H9 (cell line): ENCODE results near the gene PJVK. TPM values are rescaled to one million over a fixed set of nuclear protein-coding genes. Genes with fewer than 3 reads are reported as not detected.

Experiments used
- DNase-seq: peaks from one replicate; pipeline ENCODE4 v3.0.0-alpha.2; 2017
- H2AFZ ChIP-seq: one replicate; pipeline ENCODE4 v1.6.1; 2013; ENCODE audit warnings: mild to moderate bottlenecking, low read length, control low read depth, moderate library complexity
- H2AK5ac ChIP-seq: 2 replicates; pipeline ENCODE4 v1.6.1; 2013; ENCODE audit warnings: low read length, control low read depth, mixed read lengths; ENCODE audit not compliant: insufficient read length
- H2BK120ac ChIP-seq: one replicate; pipeline ENCODE4 v1.6.1; 2013; ENCODE audit warnings: low read depth, mild to moderate bottlenecking, low read length, control low read depth, inconsistent platforms; ENCODE audit not compliant: poor library complexity, severe bottlenecking
- H2BK12ac ChIP-seq: 2 replicates; pipeline ENCODE4 v1.6.1; 2013; ENCODE audit warnings: low read length, control low read depth, mixed read lengths, low read depth; ENCODE audit not compliant: insufficient read length
- H2BK15ac ChIP-seq: 2 replicates; pipeline ENCODE4 v1.6.1; 2013; ENCODE audit warnings: low read depth, low read length, control low read depth
- H2BK20ac ChIP-seq: one replicate; pipeline ENCODE4 v1.6.1; 2013; ENCODE audit warnings: low read depth, mild to moderate bottlenecking, low read length, control low read depth, inconsistent platforms; ENCODE audit not compliant: poor library complexity, severe bottlenecking
- H2BK5ac ChIP-seq: 2 replicates; pipeline ENCODE4 v1.6.1; 2013; ENCODE audit warnings: low read length, control low read depth, mixed read lengths; ENCODE audit not compliant: insufficient read length
- H3K14ac ChIP-seq: 2 replicates; pipeline ENCODE4 v1.6.1; 2013; ENCODE audit warnings: low read length, control low read depth; ENCODE audit not compliant: insufficient read depth
- H3K18ac ChIP-seq: 2 replicates; pipeline ENCODE4 v1.6.1; 2013; ENCODE audit warnings: low read depth, mild to moderate bottlenecking, mixed read lengths, low read length, control low read depth; ENCODE audit not compliant: insufficient read length
- H3K23ac ChIP-seq: 2 replicates; pipeline ENCODE4 v1.6.1; 2013; ENCODE audit warnings: low read length, control low read depth, mixed read lengths, low read depth; ENCODE audit not compliant: insufficient read length
- H3K23me2 ChIP-seq: 2 replicates; pipeline ENCODE4 v1.6.1; 2013; ENCODE audit warnings: low read depth, mild to moderate bottlenecking, mixed read lengths, low read length, control low read depth; ENCODE audit not compliant: insufficient read length, poor library complexity, severe bottlenecking
- H3K27ac ChIP-seq: 2 replicates; pipeline ENCODE4 v1.5.1; 2013; ENCODE audit warnings: low read length, control low read depth, mixed read lengths, low read depth; ENCODE audit not compliant: insufficient read length
- H3K27me3 ChIP-seq: 2 replicates; pipeline ENCODE4 v1.6.1; 2013; ENCODE audit warnings: low read length, control low read depth, inconsistent platforms; ENCODE audit not compliant: insufficient read depth
- H3K4ac ChIP-seq: 2 replicates; pipeline ENCODE4 v1.6.1; 2013; ENCODE audit warnings: low read depth, mild to moderate bottlenecking, control low read depth, inconsistent platforms, low read length, moderate library complexity
- H3K4me1 ChIP-seq: 2 replicates; pipeline ENCODE4 v1.6.1; 2013; ENCODE audit warnings: low read length, control low read depth, inconsistent platforms; ENCODE audit not compliant: insufficient read depth
- H3K4me2 ChIP-seq: 2 replicates; pipeline ENCODE4 v1.6.1; 2013; ENCODE audit warnings: low read length, control low read depth, mixed read lengths; ENCODE audit not compliant: insufficient read length, insufficient read depth
- H3K56ac ChIP-seq: 2 replicates; pipeline ENCODE4 v1.6.1; 2013; ENCODE audit warnings: low read depth, mild to moderate bottlenecking, mixed read lengths, low read length, control low read depth; ENCODE audit not compliant: insufficient read length
- H3K79me1 ChIP-seq: 2 replicates; pipeline ENCODE4 v1.6.1; 2013; ENCODE audit warnings: low read depth, mild to moderate bottlenecking, moderate library complexity, low read length, control low read depth, inconsistent platforms; ENCODE audit not compliant: insufficient read depth, poor library complexity, severe bottlenecking
- H3K79me2 ChIP-seq: 2 replicates; pipeline ENCODE4 v1.6.1; 2013; ENCODE audit warnings: low read length, control low read depth, inconsistent platforms; ENCODE audit not compliant: insufficient read depth
- H3K9ac ChIP-seq: 2 replicates; pipeline ENCODE4 v1.6.1; 2013; ENCODE audit warnings: low read length, control low read depth, mixed read lengths; ENCODE audit not compliant: insufficient read length; ENCODE audit errors: extremely low read depth
- H3K9me3 ChIP-seq: one replicate; pipeline ENCODE4 v1.6.1; 2013; ENCODE audit warnings: low read depth, low read length, inconsistent platforms; ENCODE audit not compliant: control insufficient read depth
- H3T11ph ChIP-seq: one replicate; pipeline ENCODE4 v1.6.1; 2013; ENCODE audit warnings: mild to moderate bottlenecking, low read length, control low read depth, inconsistent platforms
- H4K20me1 ChIP-seq: one replicate; pipeline ENCODE4 v1.6.1; 2013; ENCODE audit not compliant: control insufficient read depth, insufficient read length, insufficient read depth
- H4K5ac ChIP-seq: 2 replicates; pipeline ENCODE4 v1.6.1; 2013; ENCODE audit warnings: low read depth, mild to moderate bottlenecking, mixed read lengths, low read length, control low read depth; ENCODE audit not compliant: insufficient read length
- H4K8ac ChIP-seq: replicated peaks from 2 replicates; pipeline ENCODE4 v1.6.1; 2013; ENCODE audit warnings: low read length, control low read depth, mixed read lengths, low read depth; ENCODE audit not compliant: insufficient read length
- H4K91ac ChIP-seq: 2 replicates; pipeline ENCODE4 v1.6.1; 2013; ENCODE audit warnings: low read depth, mild to moderate bottlenecking, moderate library complexity, mixed read lengths, low read length, control low read depth; ENCODE audit not compliant: insufficient read length
- H3K27ac Mint-ChIP-seq, 3 experiments: 2 replicates in 2 of 3; 3 replicates in 1 of 3; pipeline ENCODE4 v1.8.0; 2020 to 2021; ENCODE audit warnings: mixed read lengths in 3 of 3, mild to moderate bottlenecking in 1 of 3, moderate library complexity in 1 of 3
- H3K27me3 Mint-ChIP-seq: 2 replicates; pipeline ENCODE4 v1.8.0; 2021; ENCODE audit warnings: low read depth, mild to moderate bottlenecking, moderate library complexity, mixed read lengths
- H3K36me3 Mint-ChIP-seq, 3 experiments: 2 replicates in 2 of 3; 3 replicates in 1 of 3; pipeline ENCODE4 v1.8.0; 2020 to 2021; ENCODE audit warnings: low read depth in 3 of 3, mixed read lengths in 3 of 3; ENCODE audit not compliant: insufficient read depth in 1 of 3
- H3K4me1 Mint-ChIP-seq, 2 experiments: 2 replicates each; pipeline ENCODE4 v1.8.0; 2020; ENCODE audit warnings: mixed read lengths in 2 of 2
- H3K4me3 Mint-ChIP-seq, 2 experiments: 2 replicates in 1 of 2; 3 replicates in 1 of 2; pipeline ENCODE4 v1.8.0; 2020 to 2021; ENCODE audit warnings: mild to moderate bottlenecking in 2 of 2, mixed read lengths in 2 of 2, moderate library complexity in 1 of 2
- H3K9me3 Mint-ChIP-seq, 2 experiments: 2 replicates in 1 of 2; 3 replicates in 1 of 2; pipeline ENCODE4 v1.8.0; 2020; ENCODE audit warnings: mild to moderate bottlenecking in 2 of 2, mixed read lengths in 2 of 2, moderate library complexity in 1 of 2
- CTCF ChIP-seq: fragments of 200-600 bp; sonication (generic); conservative IDR thresholded peaks from 3 replicates; pipeline ENCODE4 v1.8.0; 2021; ENCODE audit warnings: antibody characterized with exemption, mild to moderate bottlenecking
- WGBS: extraction: QIAGEN DNeasy Blood & Tissue Kit; methylation state at CpG from one replicate; pipeline ENCODE4 v1.1.7; 2013; ENCODE audit warnings: missing lambda C conversion rate, low lambda C conversion rate, mixed read lengths; ENCODE audit not compliant: insufficient read length; ENCODE audit errors: extremely low coverage; 5-methylcytosine and 5-hydroxymethylcytosine counted together
- total RNA-seq: library from RNA; stranded (reverse); gene quantifications from 2 replicates; pipeline ENCODE4 v1.2.1, GENCODE V29; 2021

The PJVK gene
- total RNA-seq, 1 experiment from 2014 or later = 4.7 TPM

DNA sequence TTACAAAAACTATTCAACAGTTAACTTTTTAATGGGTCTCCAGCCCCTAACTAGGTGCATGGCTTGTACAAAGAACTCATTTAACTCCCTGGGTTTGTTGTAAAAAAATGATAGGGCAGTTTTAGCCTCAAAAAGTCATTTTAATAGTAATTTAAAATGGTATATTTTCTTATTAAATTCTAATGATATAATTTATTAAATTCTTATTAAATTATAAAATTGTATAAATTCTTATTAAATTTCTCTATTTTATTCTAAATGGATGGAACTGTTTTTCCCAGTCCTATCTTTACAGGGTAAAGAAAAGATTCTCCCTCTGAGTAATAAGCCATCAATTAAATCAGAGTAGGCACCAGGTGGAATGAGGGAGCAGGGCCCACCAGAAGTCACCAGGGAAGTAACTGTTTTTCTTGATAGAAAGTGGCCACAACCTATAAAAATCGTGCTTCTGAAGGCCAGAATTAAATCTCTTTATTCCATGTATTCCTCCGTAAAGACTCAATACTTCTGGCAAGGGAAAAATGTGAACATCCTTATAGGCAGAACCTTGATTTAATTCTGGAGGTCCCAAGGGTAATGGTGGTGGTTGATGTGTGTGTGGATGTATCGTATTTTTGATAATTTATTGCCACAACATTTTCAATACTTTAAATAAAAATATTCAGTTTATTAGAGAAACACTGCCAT, 26.4 kb downstream of the PJVK start:
- TF ChIP-seq CTCF = no peak
- H3K36me3 Mint-ChIP-seq = no peaks in the 10 kb centered on the region
- peaks cover 3% of the 10 kb centered on the region; the same call in 1 of the 2 replicates for H3K79me2 ChIP-seq

More for the DNA sequence above, 26.4 kb downstream of the PJVK start:
- no peak for DNase-seq
- Mint-ChIP-seq H3K27me3 (no peaks in the 10 kb centered on the region; the same call in 1 of the 2 replicates), H3K4me1 (peaks cover 17 to 28% of the 10 kb centered on the region in 2 experiments), H3K27ac (no peak overlapping the region), H3K9me3 (no peaks in the 10 kb centered on the region; a peak in 1 of 5 replicates), H3K4me3 (peak overlapping the region; percentile 91 to 97)
- no peak overlapping the region for H3K23ac ChIP-seq
- H3K27ac ChIP-seq = no peak overlapping the region
- no peak overlapping the region for H2AK5ac ChIP-seq
- H3K56ac ChIP-seq = no peak overlapping the region
- H3K4me2 ChIP-seq = peak overlapping the region; percentile 98
- H3K9me3 ChIP-seq = no peaks in the 10 kb centered on the region
- H4K91ac ChIP-seq = no peak overlapping the region
- no peak overlapping the region for H2AFZ ChIP-seq
- no peak overlapping the region for H2BK15ac ChIP-seq
- H4K5ac ChIP-seq = no peak overlapping the region
- no peak overlapping the region for H3K18ac ChIP-seq
- no peak overlapping the region for H2BK20ac ChIP-seq
- peaks cover 3% of the 10 kb centered on the region; the same call in 1 of the 2 replicates for H3K4me1 ChIP-seq
- H3T11ph ChIP-seq = no peak overlapping the region
- no peak overlapping the region for H2BK5ac ChIP-seq
- no peak overlapping the region for H2BK12ac ChIP-seq
- peaks cover 11% of the 10 kb centered on the region for H3K23me2 ChIP-seq
- no peak overlapping the region for H4K8ac ChIP-seq
- no peaks in the 10 kb centered on the region for H4K20me1 ChIP-seq
- WGBS = no CpG with 5 or more reads among the region's 3 CpGs
- H3K27me3 ChIP-seq = no peaks in the 10 kb centered on the region
- no peak overlapping the region for H2BK120ac ChIP-seq
- H3K79me1 ChIP-seq = no peaks in the 10 kb centered on the region
- no peak overlapping the region for H3K14ac ChIP-seq
- no peak overlapping the region for H3K9ac ChIP-seq
- H3K4ac ChIP-seq = no peak overlapping the region
